ENCODE measurements around the gene CHIC1.
"Not testable (repeated sequence)": the region's sequence is repeated elsewhere in the genome, so short reads cannot be mapped to it uniquely, and the experiment has no call there.

GRCh38 chrX:73641669-73642068, 78.7 kb downstream of the CHIC1 start:
- TF ChIP-seq, protein P1, sequence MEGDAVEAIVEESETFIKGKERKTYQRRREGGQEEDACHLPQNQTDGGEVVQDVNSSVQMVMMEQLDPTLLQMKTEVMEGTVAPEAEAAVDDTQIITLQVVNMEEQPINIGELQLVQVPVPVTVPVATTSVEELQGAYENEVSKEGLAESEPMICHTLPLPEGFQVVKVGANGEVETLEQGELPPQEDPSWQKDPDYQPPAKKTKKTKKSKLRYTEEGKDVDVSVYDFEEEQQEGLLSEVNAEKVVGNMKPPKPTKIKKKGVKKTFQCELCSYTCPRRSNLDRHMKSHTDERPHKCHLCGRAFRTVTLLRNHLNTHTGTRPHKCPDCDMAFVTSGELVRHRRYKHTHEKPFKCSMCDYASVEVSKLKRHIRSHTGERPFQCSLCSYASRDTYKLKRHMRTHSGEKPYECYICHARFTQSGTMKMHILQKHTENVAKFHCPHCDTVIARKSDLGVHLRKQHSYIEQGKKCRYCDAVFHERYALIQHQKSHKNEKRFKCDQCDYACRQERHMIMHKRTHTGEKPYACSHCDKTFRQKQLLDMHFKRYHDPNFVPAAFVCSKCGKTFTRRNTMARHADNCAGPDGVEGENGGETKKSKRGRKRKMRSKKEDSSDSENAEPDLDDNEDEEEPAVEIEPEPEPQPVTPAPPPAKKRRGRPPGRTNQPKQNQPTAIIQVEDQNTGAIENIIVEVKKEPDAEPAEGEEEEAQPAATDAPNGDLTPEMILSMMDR (IDR thresholded peaks at IDR 0.05), result not testable (repeated sequence)
- not testable (repeated sequence) for TF ChIP-seq MAX (CRISPR knock-in tag; IDR thresholded peaks at IDR 0.05); NFYB (CRISPR knock-in tag; conservative IDR thresholded peaks at IDR 0.05; ENCODE audit: low read depth); ATF3 (CRISPR knock-in tag; conservative IDR thresholded peaks at IDR 0.05); ELF4 (CRISPR knock-in tag; IDR thresholded peaks at IDR 0.05; ENCODE audit: low read depth); FOXJ3 (CRISPR knock-in tag; IDR thresholded peaks at IDR 0.05; ENCODE audit: borderline replicate concordance); USF1 (CRISPR knock-in tag; IDR thresholded peaks at IDR 0.05); TEAD4 (CRISPR knock-in tag; IDR thresholded peaks at IDR 0.05); GRHL2 (CRISPR knock-in tag; IDR thresholded peaks at IDR 0.05; ENCODE audit: insufficient replicate concordance, severe bottlenecking); NR2C2 (CRISPR knock-in tag; IDR thresholded peaks at IDR 0.05)
- TF ChIP-seq, protein P2, sequence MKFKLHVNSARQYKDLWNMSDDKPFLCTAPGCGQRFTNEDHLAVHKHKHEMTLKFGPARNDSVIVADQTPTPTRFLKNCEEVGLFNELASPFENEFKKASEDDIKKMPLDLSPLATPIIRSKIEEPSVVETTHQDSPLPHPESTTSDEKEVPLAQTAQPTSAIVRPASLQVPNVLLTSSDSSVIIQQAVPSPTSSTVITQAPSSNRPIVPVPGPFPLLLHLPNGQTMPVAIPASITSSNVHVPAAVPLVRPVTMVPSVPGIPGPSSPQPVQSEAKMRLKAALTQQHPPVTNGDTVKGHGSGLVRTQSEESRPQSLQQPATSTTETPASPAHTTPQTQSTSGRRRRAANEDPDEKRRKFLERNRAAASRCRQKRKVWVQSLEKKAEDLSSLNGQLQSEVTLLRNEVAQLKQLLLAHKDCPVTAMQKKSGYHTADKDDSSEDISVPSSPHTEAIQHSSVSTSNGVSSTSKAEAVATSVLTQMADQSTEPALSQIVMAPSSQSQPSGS (CRISPR knock-in tag; IDR thresholded peaks at IDR 0.05; ENCODE audit: borderline replicate concordance, low read depth), result not testable (repeated sequence)
